Neuronal stem cell (in vitro differentiated cells): ENCODE results near the gene CYP26A1.
"Not testable (repeated sequence)": the region's sequence is repeated elsewhere in the genome, so short reads cannot be mapped to it uniquely, and the experiment has no call there.

Experiments
- DNase-seq: peaks from one replicate; pipeline ENCODE4 v3.0.0-alpha.2; 2013; ENCODE audit warnings: low spot score
- H2AFZ ChIP-seq: one replicate; pipeline ENCODE4 v1.6.1; 2013; ENCODE audit warnings: mild to moderate bottlenecking, low read length, inconsistent platforms
- H2AK5ac ChIP-seq: 2 replicates; pipeline ENCODE4 v1.6.1; 2013; ENCODE audit warnings: low read depth, mild to moderate bottlenecking, inconsistent platforms, low read length, moderate library complexity, mixed read lengths
- H2BK120ac ChIP-seq: 2 replicates; pipeline ENCODE4 v1.6.1; 2013; ENCODE audit warnings: low read depth, mild to moderate bottlenecking, inconsistent platforms, low read length, moderate library complexity, mixed read lengths
- H2BK12ac ChIP-seq: one replicate; pipeline ENCODE4 v1.6.1; 2013; ENCODE audit warnings: low read length, inconsistent platforms
- H2BK15ac ChIP-seq: 2 replicates; pipeline ENCODE4 v1.6.1; 2013; ENCODE audit warnings: mild to moderate bottlenecking, low read length, inconsistent platforms, mixed read lengths
- H2BK5ac ChIP-seq: one replicate; pipeline ENCODE4 v1.6.1; 2013; ENCODE audit warnings: inconsistent platforms, mild to moderate bottlenecking, low read length, moderate library complexity
- H3K14ac ChIP-seq: one replicate; pipeline ENCODE4 v1.6.1; 2013; ENCODE audit warnings: low read length, inconsistent platforms
- H3K18ac ChIP-seq: 2 replicates; pipeline ENCODE4 v1.6.1; 2013; ENCODE audit warnings: low read length, inconsistent platforms
- H3K23ac ChIP-seq: 2 replicates; pipeline ENCODE4 v1.6.1; 2013; ENCODE audit warnings: low read depth, mild to moderate bottlenecking, mixed read lengths, low read length, inconsistent platforms; ENCODE audit not compliant: poor library complexity
- H3K27ac ChIP-seq: replicated peaks from 3 replicates; pipeline ENCODE4 v1.5.1; 2013; ENCODE audit warnings: low read length, inconsistent platforms
- H3K27me3 ChIP-seq, 3 experiments: 2 replicates each; pipeline ENCODE4 v1.6.1; 2013; ENCODE audit warnings: low read length in 3 of 3, mild to moderate bottlenecking in 2 of 3, inconsistent platforms in 1 of 3, low read depth in 1 of 3, mixed read lengths in 1 of 3, moderate library complexity in 1 of 3; ENCODE audit not compliant: control insufficient read depth in 3 of 3, insufficient read depth in 3 of 3
- H3K36me3 ChIP-seq, 2 donors: replicated peaks in 1 of 2; 2 replicates each; pipeline ENCODE4 v1.6.1; 2013; ENCODE audit warnings: low read length in 2 of 2; ENCODE audit not compliant: control insufficient read depth in 2 of 2, insufficient read depth in 2 of 2
- H3K4ac ChIP-seq: 2 replicates; pipeline ENCODE4 v1.6.1; 2013; ENCODE audit warnings: inconsistent platforms, mild to moderate bottlenecking, low read length, moderate library complexity
- H3K4me1 ChIP-seq, 2 donors: 1 replicate in 1 of 2; 2 replicates in 1 of 2; pipeline ENCODE4 v1.6.1; 2013; ENCODE audit warnings: low read length in 2 of 2, low read depth in 1 of 2; ENCODE audit not compliant: control insufficient read depth in 2 of 2, insufficient read depth in 1 of 2
- H3K4me2 ChIP-seq: one replicate; pipeline ENCODE4 v1.6.1; 2013; ENCODE audit warnings: mild to moderate bottlenecking, low read length, inconsistent platforms; ENCODE audit not compliant: insufficient read depth, poor library complexity, severe bottlenecking
- H3K4me3 ChIP-seq, 2 donors: 2 replicates each; pipeline ENCODE4 v1.5.1; 2013; ENCODE audit warnings: low read length in 2 of 2, mild to moderate bottlenecking in 2 of 2, inconsistent platforms in 1 of 2, moderate library complexity in 1 of 2
- H3K79me1 ChIP-seq: one replicate; pipeline ENCODE4 v1.6.1; 2013; ENCODE audit warnings: low read depth, mild to moderate bottlenecking, inconsistent platforms, low read length, moderate library complexity
- H3K9ac ChIP-seq: one replicate; pipeline ENCODE4 v1.6.1; 2013; ENCODE audit warnings: mild to moderate bottlenecking, low read depth, low read length, inconsistent platforms; ENCODE audit not compliant: poor library complexity
- H3K9me3 ChIP-seq, 2 donors: replicated peaks in 1 of 2; 2 replicates each; pipeline versions ENCODE3 to v1.6.1; 2013; ENCODE audit warnings: low read length in 2 of 2, mild to moderate bottlenecking in 2 of 2, inconsistent platforms in 1 of 2, low read depth in 1 of 2, mixed read lengths in 1 of 2, moderate library complexity in 1 of 2; ENCODE audit not compliant: control insufficient read depth in 2 of 2, insufficient read depth in 1 of 2
- H4K8ac ChIP-seq: one replicate; pipeline ENCODE4 v1.6.1; 2013; ENCODE audit warnings: low read depth, mild to moderate bottlenecking, inconsistent platforms, low read length, moderate library complexity
- H4K91ac ChIP-seq: one replicate; pipeline ENCODE4 v1.6.1; 2013; ENCODE audit warnings: low read length, low read depth, mild to moderate bottlenecking, inconsistent platforms; ENCODE audit not compliant: poor library complexity
- WGBS, 2 donors: extraction: QIAGEN DNeasy Blood & Tissue Kit; methylation state at CpG; one replicate each; pipeline ENCODE4 v1.1.7; 2013; ENCODE audit warnings: missing lambda C conversion rate in 2 of 2, mixed read lengths in 1 of 2; ENCODE audit not compliant: insufficient read length in 2 of 2, insufficient replicate concordance in 1 of 2; ENCODE audit errors: extremely low coverage in 2 of 2; 5-methylcytosine and 5-hydroxymethylcytosine counted together

Gene CYP26A1

DNA sequence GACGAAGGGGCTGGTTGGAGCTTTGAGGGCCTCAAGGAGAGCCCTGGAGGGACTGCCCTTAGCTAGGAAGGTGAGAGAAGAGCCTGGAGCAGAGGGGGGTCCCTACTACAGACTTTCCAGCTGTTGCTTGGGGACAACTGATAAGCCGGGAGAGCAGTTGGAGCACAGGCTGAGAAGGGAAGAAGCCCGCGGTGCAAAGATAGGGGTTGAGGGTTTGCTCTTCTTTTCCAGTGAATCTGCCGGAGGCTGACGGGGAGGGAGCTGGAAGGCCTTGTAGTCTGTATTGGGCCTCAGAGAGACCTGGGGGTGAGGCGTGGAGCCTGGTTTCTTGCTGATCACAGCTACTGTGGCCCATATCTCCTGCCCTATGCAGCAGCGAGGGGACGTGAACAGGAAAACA lies 23.7 kb downstream of the CYP26A1 start:
- H3K4me1 ChIP-seq, result peaks cover 0 to 1% of the 10 kb centered on the region in 2 donors
- no peak overlapping the region for H4K91ac ChIP-seq
- no peak overlapping the region for H2BK5ac ChIP-seq
- H3K36me3 ChIP-seq, result no peaks in the 10 kb centered on the region
- no peaks in the 10 kb centered on the region for H3K9me3 ChIP-seq
- H2AFZ ChIP-seq, result no peak overlapping the region
- H4K8ac ChIP-seq, result no peak overlapping the region
- no peak overlapping the region for H3K27ac ChIP-seq
- H3K27me3 ChIP-seq, result peaks cover 0 to 3% (median 0%) of the 10 kb centered on the region in 3 experiments
- H3K4me2 ChIP-seq, result no peak overlapping the region
- H3K9ac ChIP-seq, result no peak overlapping the region
- peak overlapping the region in 1 of 2 donors; percentile 59 for H3K4me3 ChIP-seq
- H3K14ac ChIP-seq, result no peak overlapping the region
- H3K18ac ChIP-seq, result no peak overlapping the region
- H3K4ac ChIP-seq, result no peak overlapping the region
- WGBS, 2 donors, result no CpG with 5 or more reads among the region's 9 CpGs
- H3K23ac ChIP-seq, result no peak overlapping the region
- H2BK12ac ChIP-seq, result no peak overlapping the region
- no peak overlapping the region for H2BK15ac ChIP-seq
- H2AK5ac ChIP-seq, result no peak overlapping the region
- DNase-seq, result no peak
- H3K79me1 ChIP-seq, result no peaks in the 10 kb centered on the region
- H2BK120ac ChIP-seq, result no peak overlapping the region

DNA sequence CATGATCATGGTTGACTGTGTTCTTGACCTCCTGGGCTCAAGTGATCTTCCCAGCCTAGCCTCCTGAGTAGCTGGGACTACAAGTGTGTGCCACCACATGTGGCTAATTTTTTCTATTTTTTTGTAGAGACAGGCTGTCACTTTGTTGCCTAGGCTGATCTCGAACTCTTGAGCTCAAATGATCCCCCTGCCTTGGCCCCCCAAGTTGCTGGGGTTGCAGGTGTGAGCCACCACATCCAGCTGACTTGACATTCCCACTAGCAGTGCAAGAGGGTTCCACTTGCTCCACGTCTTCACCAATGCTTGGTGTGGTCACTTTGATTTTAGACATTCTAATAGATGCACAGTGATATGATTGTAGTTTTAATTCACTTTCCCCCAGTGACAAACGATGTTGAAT lies 25.1 kb downstream of the CYP26A1 start:
- no peak for DNase-seq
- no peak overlapping the region for H3K4me3 ChIP-seq

DNA sequence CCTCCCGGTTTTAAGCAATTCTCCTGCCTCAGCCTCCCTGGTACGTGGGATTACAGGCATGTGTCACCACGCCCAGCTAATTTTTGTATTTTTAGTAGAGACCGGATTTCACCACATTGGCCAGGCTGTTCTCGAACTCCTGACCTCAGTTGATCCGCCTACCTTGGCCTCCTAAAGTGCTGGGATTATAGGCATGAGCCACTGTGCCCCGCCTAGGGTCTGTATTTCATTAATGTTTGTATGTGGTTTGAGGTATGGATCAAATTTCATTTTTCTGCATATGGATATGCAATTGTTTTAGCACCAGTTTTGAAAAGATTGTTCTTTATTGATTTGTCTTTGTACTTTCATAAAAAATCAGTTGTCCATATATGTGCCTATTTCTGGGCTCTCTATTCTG lies 26.0 kb downstream of the CYP26A1 start:
- Histone ChIP-seq H2BK12ac (no peak overlapping the region), H3K4me3 (no peak overlapping the region), H2AFZ (no peak overlapping the region), H2AK5ac (no peak overlapping the region), H4K91ac (no peak overlapping the region), H3K14ac (no peak overlapping the region), H2BK120ac (no peak overlapping the region), H3K18ac (no peak overlapping the region), H3K79me1 (no peaks in the 10 kb centered on the region), H3K36me3 (no peaks in the 10 kb centered on the region), H3K27me3 (peaks cover 0 to 3% (median 0%) of the 10 kb centered on the region in 3 experiments), H3K9ac (no peak overlapping the region), H3K4me1 (peaks cover 0 to 1% of the 10 kb centered on the region in 2 donors), H3K27ac (no peak overlapping the region), H3K23ac (no peak overlapping the region), H2BK5ac (no peak overlapping the region), H2BK15ac (no peak overlapping the region), H4K8ac (no peak overlapping the region), H3K4me2 (no peak overlapping the region), H3K9me3 (no peaks in the 10 kb centered on the region), H3K4ac (no peak overlapping the region)
- no peak for DNase-seq
- no CpG with 5 or more reads among the region's 7 CpGs for WGBS, 2 donors

More for the DNA sequence above, 25.1 kb downstream of the CYP26A1 start:
- no peak overlapping the region for H2BK15ac ChIP-seq
- no peaks in the 10 kb centered on the region for H3K79me1 ChIP-seq
- H2AK5ac ChIP-seq, result no peak overlapping the region
- H3K36me3 ChIP-seq, result no peaks in the 10 kb centered on the region
- no peak overlapping the region for H3K14ac ChIP-seq
- H2BK120ac ChIP-seq, result no peak overlapping the region
- no CpG with 5 or more reads among the region's 3 CpGs for WGBS, 2 donors
- H4K91ac ChIP-seq, result no peak overlapping the region
- H3K27me3 ChIP-seq, result peaks cover 0 to 3% (median 0%) of the 10 kb centered on the region in 3 experiments
- no peak overlapping the region for H2AFZ ChIP-seq
- no peak overlapping the region for H3K23ac ChIP-seq
- H3K4me1 ChIP-seq, result peaks cover 0 to 1% of the 10 kb centered on the region in 2 donors
- no peak overlapping the region for H4K8ac ChIP-seq
- no peak overlapping the region for H3K27ac ChIP-seq
- no peak overlapping the region for H3K4ac ChIP-seq
- H2BK12ac ChIP-seq, result no peak overlapping the region
- H3K18ac ChIP-seq, result no peak overlapping the region
- no peak overlapping the region for H3K4me2 ChIP-seq
- H2BK5ac ChIP-seq, result no peak overlapping the region
- no peaks in the 10 kb centered on the region for H3K9me3 ChIP-seq
- no peak overlapping the region for H3K9ac ChIP-seq

DNA sequence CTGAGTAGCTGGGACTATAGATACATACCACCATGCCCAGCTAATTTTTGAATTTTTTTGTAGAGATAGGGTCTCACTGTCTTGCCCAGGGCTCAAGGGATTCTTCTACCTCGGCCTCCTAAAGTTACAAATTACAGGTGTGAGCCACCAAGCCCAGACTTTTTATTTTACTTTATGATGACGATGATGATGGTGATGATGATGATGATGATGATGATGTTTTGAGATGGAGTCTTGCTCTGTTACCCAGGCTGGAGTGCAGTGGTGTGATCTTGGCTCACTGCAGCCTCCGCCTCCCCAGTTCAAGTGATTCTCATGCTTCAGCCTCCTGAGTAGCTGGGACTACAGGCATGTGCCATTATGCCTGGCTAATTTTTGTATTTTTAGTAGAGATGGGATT lies 27.5 kb downstream of the CYP26A1 start:
- H2BK120ac ChIP-seq, H3K27me3 ChIP-seq, H3K4me1 ChIP-seq, H3K23ac ChIP-seq, H2AFZ ChIP-seq, H3K4me3 ChIP-seq, H3K14ac ChIP-seq, H3K27ac ChIP-seq, H3K18ac ChIP-seq, DNase-seq, H2AK5ac ChIP-seq, H3K9me3 ChIP-seq, H3K9ac ChIP-seq, H3K4ac ChIP-seq, H4K91ac ChIP-seq, H3K36me3 ChIP-seq, H2BK5ac ChIP-seq, H3K4me2 ChIP-seq, H2BK12ac ChIP-seq, H3K79me1 ChIP-seq, H4K8ac ChIP-seq, H2BK15ac ChIP-seq: not testable (repeated sequence)
- no CpG with 5 or more reads among the region's 3 CpGs for WGBS, 2 donors
